NAMALWA (cell line): Measurements from ENCODE around the gene NELFCD.
"Not testable (repeated sequence)": the region's sequence is repeated elsewhere in the genome, so short reads cannot be mapped to it uniquely, and the experiment has no call there.

ENCODE experiments used
- DNase-seq: peaks from one replicate; pipeline ENCODE4 v3.0.0-alpha.2; 2015; ENCODE audit warnings: low spot score

The NELFCD gene, protein sequence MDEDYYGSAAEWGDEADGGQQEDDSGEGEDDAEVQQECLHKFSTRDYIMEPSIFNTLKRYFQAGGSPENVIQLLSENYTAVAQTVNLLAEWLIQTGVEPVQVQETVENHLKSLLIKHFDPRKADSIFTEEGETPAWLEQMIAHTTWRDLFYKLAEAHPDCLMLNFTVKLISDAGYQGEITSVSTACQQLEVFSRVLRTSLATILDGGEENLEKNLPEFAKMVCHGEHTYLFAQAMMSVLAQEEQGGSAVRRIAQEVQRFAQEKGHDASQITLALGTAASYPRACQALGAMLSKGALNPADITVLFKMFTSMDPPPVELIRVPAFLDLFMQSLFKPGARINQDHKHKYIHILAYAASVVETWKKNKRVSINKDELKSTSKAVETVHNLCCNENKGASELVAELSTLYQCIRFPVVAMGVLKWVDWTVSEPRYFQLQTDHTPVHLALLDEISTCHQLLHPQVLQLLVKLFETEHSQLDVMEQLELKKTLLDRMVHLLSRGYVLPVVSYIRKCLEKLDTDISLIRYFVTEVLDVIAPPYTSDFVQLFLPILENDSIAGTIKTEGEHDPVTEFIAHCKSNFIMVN

GRCh38 chr20:58980711-58981627 is at the start of gene NELFCD:
Gene NELFCD (plus strand): TSS chr20:58981256. CDS start chr20:58981310, 54 bp downstream.
- DNase-seq: peak; percentile 86

DNA sequence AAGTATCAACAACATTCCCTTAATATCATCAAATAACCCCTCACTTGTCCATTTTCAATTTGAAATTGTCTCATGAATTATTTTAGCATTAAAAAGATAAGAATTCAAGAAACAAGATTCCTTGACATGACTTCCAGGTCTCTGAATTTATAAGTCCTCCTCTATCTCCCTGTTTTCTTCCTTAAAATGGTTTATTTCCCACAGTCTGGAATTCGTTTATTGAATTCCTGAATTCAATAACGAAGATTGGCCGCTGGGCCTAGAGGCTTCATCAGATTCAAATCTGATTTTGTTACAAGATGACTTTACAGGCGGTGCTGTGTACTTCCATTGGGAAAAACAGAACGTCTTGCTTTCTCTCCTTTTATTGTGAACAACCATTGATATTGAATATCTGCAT is 48.9 kb upstream of the NELFCD start:
- no peak for DNase-seq

- no peak for DNase-seq
Measured at GRCh38 chr20:58938078-58938477, 43.0 kb upstream of the NELFCD start.

GRCh38 chr20:58938541-58938940 is 42.5 kb upstream of the NELFCD start:
- DNase-seq: peak; percentile 10

DNA sequence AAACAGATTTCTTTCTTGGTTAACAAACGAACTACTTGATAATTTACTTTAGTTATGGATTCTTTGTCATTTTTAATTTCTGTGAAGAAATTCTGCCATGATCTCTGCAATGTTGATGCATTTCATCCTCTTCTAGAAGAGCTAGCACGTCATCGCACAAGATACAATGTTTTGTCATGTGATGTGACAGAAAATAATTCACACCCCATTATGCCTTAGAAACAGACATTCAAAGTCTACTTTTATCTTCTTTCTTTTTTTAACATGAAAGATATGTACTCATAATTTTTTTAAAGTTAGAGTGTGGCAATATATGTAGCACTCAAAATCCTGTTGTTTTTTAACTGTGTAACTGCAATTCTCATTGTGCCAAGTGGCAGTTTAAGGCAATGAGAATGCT is 39.6 kb upstream of the NELFCD start:
- DNase-seq: no peak

DNA sequence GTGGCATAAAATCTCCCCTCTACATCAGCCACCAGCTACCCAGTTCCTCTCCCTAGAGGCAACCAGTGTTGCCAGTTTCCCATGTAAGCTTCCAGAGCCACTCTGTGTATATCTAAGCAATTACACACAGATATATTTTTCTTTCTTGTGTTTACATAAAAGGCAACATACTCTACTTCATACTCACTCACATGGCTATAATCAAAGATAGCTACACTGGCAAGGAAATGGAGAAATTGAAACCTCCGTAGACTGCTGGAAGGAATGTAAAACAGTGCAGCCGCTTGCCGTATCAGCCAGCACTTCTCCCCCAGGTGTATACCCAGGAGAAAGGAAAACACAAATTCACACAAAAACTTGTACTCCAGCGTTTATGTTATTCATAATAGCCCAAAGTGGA is 38.5 kb upstream of the NELFCD start:
- DNase-seq: no peak

GRCh38 chr20:58944610-58945009 is 36.4 kb upstream of the NELFCD start:
- DNase-seq: no peak

DNA sequence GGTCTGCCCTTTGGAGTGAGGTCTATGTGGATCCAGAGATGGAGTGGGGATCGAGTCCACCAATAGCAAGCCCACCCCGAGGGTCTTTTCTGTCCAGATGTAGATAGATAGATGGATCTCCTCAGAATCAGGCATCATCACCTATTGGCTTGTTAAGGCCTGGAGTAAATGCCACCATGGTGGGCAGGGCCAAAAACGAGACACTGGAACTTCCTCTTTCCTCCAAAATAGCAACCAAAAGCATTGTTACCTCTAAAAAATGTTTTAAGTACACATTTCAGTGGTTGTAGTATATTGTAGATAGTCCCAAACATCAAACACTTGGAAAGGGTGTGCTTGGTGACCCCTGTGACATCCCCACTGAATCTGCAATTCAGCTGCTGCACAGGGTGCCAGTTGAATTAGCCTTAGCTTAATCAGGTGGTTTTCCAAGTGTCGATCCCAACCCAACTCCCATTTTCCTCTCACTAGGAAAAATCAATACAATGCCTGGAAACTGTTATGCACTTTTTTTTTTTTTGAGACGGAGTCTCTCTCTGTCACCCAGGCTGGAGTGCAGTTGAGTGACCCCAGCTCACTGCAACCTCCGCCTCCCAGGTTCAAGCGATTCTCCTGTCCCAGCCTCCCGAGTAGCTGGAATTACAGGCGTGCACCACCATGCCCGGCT is 35.0 kb upstream of the NELFCD start:
- DNase-seq: no peak

GRCh38 chr20:58947797-58948388 is 33.2 kb upstream of the NELFCD start:
- DNase-seq: not testable (repeated sequence)

DNA sequence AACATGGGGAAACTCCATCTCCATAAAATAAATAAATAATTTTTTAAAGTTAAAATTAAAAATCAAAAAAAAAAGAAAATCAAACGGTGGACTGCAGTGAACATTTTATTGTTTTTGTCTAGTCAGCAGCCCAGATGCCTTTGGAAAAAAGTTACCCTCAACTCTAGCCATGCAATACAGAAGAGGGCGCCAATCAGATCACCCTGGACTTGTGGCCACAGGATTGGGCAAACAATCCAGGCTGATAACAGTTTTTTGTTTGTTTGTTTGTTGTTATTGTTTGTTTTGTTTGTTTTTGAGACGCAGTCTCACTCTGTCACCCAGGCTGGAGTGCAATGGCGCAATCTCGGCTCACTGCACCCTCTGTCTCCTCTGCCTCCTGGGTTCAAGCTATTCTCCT is 30.5 kb upstream of the NELFCD start:
- DNase-seq: no peak

- DNase-seq: no peak
Measured at GRCh38 chr20:58953050-58953449, 28.0 kb upstream of the NELFCD start.

GRCh38 chr20:58956078-58956477 is 25.0 kb upstream of the NELFCD start:
- DNase-seq: no peak

GRCh38 chr20:58959652-58960051 is 21.4 kb upstream of the NELFCD start:
- DNase-seq: no peak

DNA sequence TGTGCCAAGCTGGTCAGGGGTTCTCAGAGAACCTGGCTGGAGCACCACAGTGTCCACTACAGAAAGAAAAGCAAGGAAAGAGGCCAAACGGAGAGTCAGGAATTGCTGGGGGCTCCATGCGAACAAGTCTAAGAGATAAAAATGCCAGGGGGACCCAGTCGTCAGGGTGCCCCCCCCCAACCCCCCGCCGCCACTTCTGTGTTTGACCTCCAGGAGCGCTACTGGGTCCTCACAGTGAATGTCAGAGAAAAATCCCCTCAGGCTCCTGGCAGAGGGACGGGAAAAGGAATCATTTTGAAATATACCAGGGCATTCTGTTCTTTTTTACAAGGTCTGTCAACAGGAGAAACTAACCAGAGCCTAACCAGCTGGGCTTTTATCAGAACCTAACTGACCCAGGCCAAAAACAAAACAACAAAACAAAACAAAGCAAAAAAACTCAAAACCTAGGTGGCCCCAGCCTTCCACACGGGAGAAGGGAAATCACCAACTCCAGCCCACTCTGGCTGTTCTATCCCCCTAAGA is 17.9 kb upstream of the NELFCD start:
- DNase-seq: no peak

DNA sequence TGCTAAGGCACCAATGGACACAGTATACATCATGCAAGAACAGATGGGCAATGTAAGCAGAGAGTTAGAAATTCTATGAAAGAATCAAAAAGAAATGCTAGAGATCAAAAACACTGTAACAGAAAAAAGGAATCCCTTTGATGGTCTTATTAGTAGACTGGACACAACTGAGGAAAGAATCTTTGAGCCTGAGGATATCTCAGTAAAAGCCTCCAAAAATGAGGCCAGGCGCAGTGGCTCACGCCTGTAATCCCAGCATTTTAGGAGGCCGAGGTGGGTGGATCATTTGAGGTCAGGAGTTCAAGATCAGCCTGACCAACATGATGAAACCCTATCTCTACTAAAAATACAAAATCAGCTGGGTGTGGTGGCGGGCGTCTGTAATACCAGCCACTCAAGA is 17.1 kb upstream of the NELFCD start:
- DNase-seq: not testable (repeated sequence)

DNA sequence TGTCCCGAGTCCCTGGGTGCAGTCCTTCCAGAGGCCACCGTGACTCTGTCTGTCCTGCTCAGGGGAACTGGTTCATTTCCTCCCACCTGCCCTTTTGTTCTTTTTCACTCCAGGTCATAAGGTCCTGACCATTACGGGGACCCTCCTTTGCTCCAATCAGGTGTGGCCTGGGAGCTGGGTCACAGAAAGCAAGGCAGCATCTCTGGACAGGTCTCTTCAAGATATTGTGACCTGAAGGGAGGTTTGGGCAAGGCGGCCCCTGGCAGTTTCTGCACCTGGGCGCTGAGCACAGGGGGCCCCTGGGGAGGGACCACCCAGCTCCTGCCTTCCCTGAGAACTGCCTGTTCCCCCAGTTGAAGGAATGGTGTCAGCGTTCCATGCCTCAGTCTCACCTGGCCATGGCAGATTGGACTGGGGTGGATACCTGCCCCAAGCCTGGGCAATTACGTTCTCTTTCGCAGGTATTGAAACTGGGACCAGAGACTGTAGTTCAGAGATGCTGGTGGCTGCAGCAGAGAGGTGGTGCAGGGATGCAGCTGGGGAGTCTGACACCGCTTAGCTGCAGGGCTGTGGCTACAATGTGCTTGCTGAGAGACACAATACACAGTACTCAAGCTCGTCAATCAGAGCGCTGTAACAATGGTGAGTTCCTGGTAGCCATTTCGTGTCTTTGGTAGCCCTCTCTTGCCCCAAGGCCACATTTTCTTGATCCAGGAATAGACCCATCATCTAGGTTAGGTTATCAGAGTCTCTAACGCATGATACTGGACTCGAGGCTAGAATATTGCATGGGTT is 15.6 kb upstream of the NELFCD start:
- DNase-seq: no peak

GRCh38 chr20:58967652-58968429 is 13.2 kb upstream of the NELFCD start:
- DNase-seq: no peak

DNA sequence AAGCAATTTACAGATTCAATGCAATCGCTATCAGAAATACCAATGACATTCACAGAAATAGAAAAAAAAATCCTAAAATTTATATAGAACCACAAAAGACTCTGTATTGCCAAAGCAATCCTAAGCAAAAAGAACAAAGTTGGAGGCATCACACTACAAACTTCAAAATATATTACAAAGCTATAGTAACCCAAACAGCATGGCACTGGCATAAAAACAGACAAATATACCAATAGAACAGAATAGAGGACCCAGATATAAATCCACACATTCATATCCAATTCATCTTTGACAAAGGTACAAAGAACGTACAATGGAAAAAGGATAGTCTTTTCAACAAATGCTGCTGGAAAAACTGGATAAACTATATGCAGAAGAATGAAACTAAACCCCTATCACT is 11.6 kb upstream of the NELFCD start:
- DNase-seq: no peak

- DNase-seq: no peak
Measured at GRCh38 chr20:58970146-58970545, 10.9 kb upstream of the NELFCD start.

GRCh38 chr20:58971429-58971828 is 9.6 kb upstream of the NELFCD start:
- DNase-seq: no peak
